Measurements from ENCODE around the gene RBM8A.
"Not testable (repeated sequence)": the region's sequence is repeated elsewhere in the genome, so short reads cannot be mapped to it uniquely, and the experiment has no call there.

RBM8A gene

DNA sequence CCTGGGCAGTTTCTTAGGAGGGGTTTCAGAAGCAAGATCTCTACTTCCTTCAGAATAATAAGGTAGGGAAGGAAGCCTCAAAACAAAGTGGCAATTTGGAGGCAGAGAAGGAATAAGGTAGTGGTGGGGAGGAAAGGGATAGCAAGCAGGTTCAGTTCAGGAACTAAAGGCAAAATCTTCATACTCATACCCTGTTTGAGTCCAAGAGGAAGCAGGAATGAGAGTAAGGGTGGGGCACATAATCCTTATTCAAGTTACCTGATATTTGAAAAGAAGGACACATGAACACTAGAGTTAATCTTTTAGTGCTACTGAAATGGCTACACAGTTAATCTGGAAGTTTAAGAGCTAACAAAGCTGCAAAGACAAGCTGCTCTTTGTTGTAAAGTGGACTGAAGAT, 8.4 kb upstream of the RBM8A start:
- H3K79me2 ChIP-seq (ENCODE audit: insufficient read depth, low read length) = no peaks in the 10 kb centered on the region
- no peak overlapping the region for H3K9ac ChIP-seq (ENCODE audit: low read length)
- H3F3A ChIP-seq (ENCODE audit: insufficient read depth, low read length) = no peaks in the 10 kb centered on the region
- H3K4me3 ChIP-seq (ENCODE audit: low read depth, low read length, poor library complexity, severe bottlenecking) = no peak overlapping the region
- no peak overlapping the region for H3K4me2 ChIP-seq (ENCODE audit: low read length)
- peaks cover 13% of the 10 kb centered on the region for H3K36me3 ChIP-seq (ENCODE audit: insufficient read depth, low read length)
- no peaks in the 10 kb centered on the region for H3K27me3 ChIP-seq (ENCODE audit: insufficient read depth, low read length)
- H3K9me2 ChIP-seq (ENCODE audit: low read depth, low read length) = no peaks in the 10 kb centered on the region
- H3K4me1 ChIP-seq (ENCODE audit: insufficient read depth, low read length, severe bottlenecking) = peaks cover 33% of the 10 kb centered on the region
- no peak overlapping the region for H2AFZ ChIP-seq (ENCODE audit: low read length)
- no peak for TF ChIP-seq CTCF (IDR thresholded peaks at IDR 0.05; ENCODE audit: low read length)
- no peak for TF ChIP-seq EZH2 (IDR thresholded peaks at IDR 0.05; ENCODE audit: borderline replicate concordance, low read length)
- no peaks in the 10 kb centered on the region for H4K20me1 ChIP-seq (ENCODE audit: insufficient read depth, low read length)
- H3K9me3 ChIP-seq (ENCODE audit: low read length) = no peaks in the 10 kb centered on the region
- H3K27ac ChIP-seq (ENCODE audit: low read depth, low read length, poor library complexity, severe bottlenecking) = peak overlapping the region; percentile 10

- not testable (repeated sequence) for H4K20me1 ChIP-seq (ENCODE audit: insufficient read depth, low read length); H3K79me2 ChIP-seq (ENCODE audit: insufficient read depth, low read length); H3K9me2 ChIP-seq (ENCODE audit: low read depth, low read length); H3K9me3 ChIP-seq (ENCODE audit: low read length); H3K27me3 ChIP-seq (ENCODE audit: insufficient read depth, low read length); H3F3A ChIP-seq (ENCODE audit: insufficient read depth, low read length); H2AFZ ChIP-seq (ENCODE audit: low read length)
- peak overlapping the region; percentile 45 for H3K4me3 ChIP-seq (ENCODE audit: low read depth, low read length, poor library complexity, severe bottlenecking)
- H3K4me2 ChIP-seq (ENCODE audit: low read length) = peak overlapping the region; percentile 58
- H3K27ac ChIP-seq (ENCODE audit: low read depth, low read length, poor library complexity, severe bottlenecking) = peak overlapping the region; percentile 85
- peaks cover 13% of the 10 kb centered on the region; the same call in 1 of the 2 replicates for H3K36me3 ChIP-seq (ENCODE audit: insufficient read depth, low read length)
- H3K9ac ChIP-seq (ENCODE audit: low read length) = peak overlapping the region; percentile 31; the same call in 1 of the 2 replicates
- peaks cover 34% of the 10 kb centered on the region for H3K4me1 ChIP-seq (ENCODE audit: insufficient read depth, low read length, severe bottlenecking)
Observed at GRCh38 chr1:145932522-145933009, 5.3 kb upstream of the RBM8A start.

GRCh38 chr1:145927916-145928643, 796 bp upstream of the RBM8A start:
- H3K27ac ChIP-seq (ENCODE audit: low read depth, low read length, poor library complexity, severe bottlenecking) = peak overlapping the region; percentile 96
- H3K79me2 ChIP-seq (ENCODE audit: insufficient read depth, low read length) = peaks cover 9% of the 10 kb centered on the region
- no peaks in the 10 kb centered on the region for H3K9me3 ChIP-seq (ENCODE audit: low read length)
- no peak overlapping the region for H2AFZ ChIP-seq (ENCODE audit: low read length)
- peaks cover 23% of the 10 kb centered on the region for H3K36me3 ChIP-seq (ENCODE audit: insufficient read depth, low read length)
- H3K9me2 ChIP-seq (ENCODE audit: low read depth, low read length) = no peaks in the 10 kb centered on the region
- peak overlapping the region; percentile 74 for H3K4me2 ChIP-seq (ENCODE audit: low read length)
- H4K20me1 ChIP-seq (ENCODE audit: insufficient read depth, low read length) = no peaks in the 10 kb centered on the region
- TF ChIP-seq CTCF (IDR thresholded peaks at IDR 0.05; ENCODE audit: low read length) (no peak), EZH2 (IDR thresholded peaks at IDR 0.05; ENCODE audit: borderline replicate concordance, low read length) (no peak)
- H3K27me3 ChIP-seq (ENCODE audit: insufficient read depth, low read length) = no peaks in the 10 kb centered on the region
- peak overlapping the region; percentile 85 for H3K4me3 ChIP-seq (ENCODE audit: low read depth, low read length, poor library complexity, severe bottlenecking)
- H3K9ac ChIP-seq (ENCODE audit: low read length) = peak overlapping the region; percentile 98
- peaks cover 35% of the 10 kb centered on the region for H3K4me1 ChIP-seq (ENCODE audit: insufficient read depth, low read length, severe bottlenecking)
- peaks cover 3% of the 10 kb centered on the region; the same call in 1 of the 2 replicates for H3F3A ChIP-seq (ENCODE audit: insufficient read depth, low read length)

- peak overlapping the region; percentile 85 for H3K4me3 ChIP-seq (ENCODE audit: low read depth, low read length, poor library complexity, severe bottlenecking)
- no peaks in the 10 kb centered on the region for H3K9me2 ChIP-seq (ENCODE audit: low read depth, low read length)
- no peaks in the 10 kb centered on the region for H4K20me1 ChIP-seq (ENCODE audit: insufficient read depth, low read length)
- H3F3A ChIP-seq (ENCODE audit: insufficient read depth, low read length) = peaks cover 4% of the 10 kb centered on the region; the same call in 1 of the 2 replicates
- H3K4me1 ChIP-seq (ENCODE audit: insufficient read depth, low read length, severe bottlenecking) = peaks cover 22% of the 10 kb centered on the region
- peak overlapping the region; percentile 96 for H3K27ac ChIP-seq (ENCODE audit: low read depth, low read length, poor library complexity, severe bottlenecking)
- TF ChIP-seq CTCF (IDR thresholded peaks at IDR 0.05; ENCODE audit: low read length) = no peak
- TF ChIP-seq EZH2 (IDR thresholded peaks at IDR 0.05; ENCODE audit: borderline replicate concordance, low read length) = no peak
- H3K79me2 ChIP-seq (ENCODE audit: insufficient read depth, low read length) = peaks cover 9% of the 10 kb centered on the region
- H3K36me3 ChIP-seq (ENCODE audit: insufficient read depth, low read length) = peaks cover 25% of the 10 kb centered on the region
- no peaks in the 10 kb centered on the region for H3K9me3 ChIP-seq (ENCODE audit: low read length)
- H3K27me3 ChIP-seq (ENCODE audit: insufficient read depth, low read length) = no peaks in the 10 kb centered on the region
- H2AFZ ChIP-seq (ENCODE audit: low read length) = no peak overlapping the region
- peak overlapping the region; percentile 87 for H3K4me2 ChIP-seq (ENCODE audit: low read length)
- peak overlapping the region; percentile 98 for H3K9ac ChIP-seq (ENCODE audit: low read length)
Observed at GRCh38 chr1:145926686-145927062, 610 bp downstream of the RBM8A start.

All from OCI-LY1 (cell line).